OCI-LY3 (cell line): ENCODE measurements around the gene ESRRB.
"Not testable (repeated sequence)": the region's sequence is repeated elsewhere in the genome, so short reads cannot be mapped to it uniquely, and the experiment has no call there.

ENCODE experiments used
- H2AFZ ChIP-seq: fragments of 200-600, 300-600 bp; shearing (Covaris generic); 2 replicates; pipeline ENCODE4 v1.6.0; 2014; ENCODE audit warnings: antibody characterized with exemption, low read depth, low read length
- H3K27ac ChIP-seq: fragments of 200-600, 300-600 bp; sonication (generic); 2 replicates; pipeline ENCODE4 v1.5.1; 2014; ENCODE audit warnings: mild to moderate bottlenecking, low read length, moderate library complexity, mixed read lengths
- H3K27me3 ChIP-seq: fragments of 200-600, 300-600 bp; sonication (generic); 2 replicates; pipeline ENCODE4 v1.6.1; 2014; ENCODE audit warnings: low read depth, low read length, mixed read lengths
- H3K36me3 ChIP-seq: fragments of 200-600, 300-600 bp; sonication (generic); replicated peaks from 2 replicates; pipeline ENCODE3; 2014; ENCODE audit warnings: low read depth, low read length, mixed read lengths
- H3K4me1 ChIP-seq: fragments of 300-600, 200-600 bp; sonication (generic); 2 replicates; pipeline ENCODE4 v1.6.1; 2014; ENCODE audit warnings: low read length, mixed read lengths
- H3K4me2 ChIP-seq: fragments of 200-600, 300-600 bp; sonication (generic); 2 replicates; pipeline ENCODE4 v1.6.1; 2014; ENCODE audit warnings: low read length, mixed read lengths
- H3K4me3 ChIP-seq: fragments of 300-600, 200-600 bp; sonication (generic); 2 replicates; pipeline ENCODE4 v1.5.1; 2014; ENCODE audit warnings: antibody characterized with exemption, mild to moderate bottlenecking, low read length, moderate library complexity
- H3K79me2 ChIP-seq: fragments of 300-600, 200-600 bp; shearing (Covaris generic); 2 replicates; pipeline ENCODE4 v1.6.1; 2014; ENCODE audit warnings: mild to moderate bottlenecking, low read length, mixed read lengths
- H3K9ac ChIP-seq: fragments of 300-600, 200-600 bp; shearing (Covaris generic); 2 replicates; pipeline ENCODE4 v1.6.0; 2014; ENCODE audit warnings: mild to moderate bottlenecking, low read length, moderate library complexity
- H3K9me3 ChIP-seq: fragments of 200-600, 300-600 bp; shearing (Covaris generic); 2 replicates; pipeline ENCODE4 v1.6.1; 2014; ENCODE audit warnings: low read length, mixed read lengths; ENCODE audit not compliant: insufficient read depth
- H4K20me1 ChIP-seq: fragments of 200-600, 300-600 bp; sonication (generic); 2 replicates; pipeline ENCODE4 v1.6.1; 2016; ENCODE audit warnings: low read length, mixed read lengths; ENCODE audit not compliant: insufficient read depth
- CTCF ChIP-seq: fragments of 200-600, 300-600 bp; sonication (generic); IDR thresholded peaks from 2 replicates; pipeline ENCODE4 v1.5.1; 2014; ENCODE audit warnings: antibody characterized with exemption, low read length, low read depth
- EZH2phosphoT487 ChIP-seq: fragments of 200-600 bp; shearing (Covaris generic); IDR thresholded peaks from 2 replicates; pipeline ENCODE4 v1.6.1; 2018; ENCODE audit warnings: antibody characterized with exemption, mixed run types, low read depth

The ESRRB gene

GRCh38 chr14:76525106-76525821 lies 149.3 kb downstream of the ESRRB start:
- H3K4me3 ChIP-seq, result no peak overlapping the region
- no peaks in the 10 kb centered on the region for H3K79me2 ChIP-seq
- TF ChIP-seq CTCF, result no peak
- no peak overlapping the region for H2AFZ ChIP-seq
- no peaks in the 10 kb centered on the region for H3K36me3 ChIP-seq
- no peaks in the 10 kb centered on the region for H3K4me1 ChIP-seq
- H3K27ac ChIP-seq, result no peak overlapping the region
- H4K20me1 ChIP-seq, result no peaks in the 10 kb centered on the region
- 0 out of 2 replicates have a peak, but pooled peaks cover 3% of the 10 kb centered on the region for H3K9me3 ChIP-seq
- H3K9ac ChIP-seq, result no peak overlapping the region
- H3K4me2 ChIP-seq, result no peak overlapping the region
- H3K27me3 ChIP-seq, result peaks cover 13% of the 10 kb centered on the region; the same call in 1 of the 2 replicates

GRCh38 chr14:76531085-76531484 lies 155.1 kb downstream of the ESRRB start:
- Histone ChIP-seq H3K9me3 (no peaks in the 10 kb centered on the region), H2AFZ (no peak overlapping the region), H3K27ac (no peak overlapping the region), H3K4me2 (no peak overlapping the region), H4K20me1 (no peaks in the 10 kb centered on the region), H3K9ac (no peak overlapping the region), H3K27me3 (no peaks in the 10 kb centered on the region), H3K4me3 (no peak overlapping the region), H3K4me1 (no peaks in the 10 kb centered on the region), H3K79me2 (no peaks in the 10 kb centered on the region), H3K36me3 (no peaks in the 10 kb centered on the region)
- TF ChIP-seq CTCF (no peak), EZH2phosphoT487 (no peak)

GRCh38 chr14:76531821-76532318 lies 155.9 kb downstream of the ESRRB start:
- Histone ChIP-seq H3K36me3 (no peaks in the 10 kb centered on the region), H3K4me3 (no peak overlapping the region), H4K20me1 (no peaks in the 10 kb centered on the region), H3K27me3 (no peaks in the 10 kb centered on the region), H2AFZ (no peak overlapping the region), H3K4me1 (no peaks in the 10 kb centered on the region), H3K9ac (no peak overlapping the region), H3K4me2 (no peak overlapping the region), H3K27ac (no peak overlapping the region), H3K9me3 (no peaks in the 10 kb centered on the region), H3K79me2 (no peaks in the 10 kb centered on the region)
- TF ChIP-seq CTCF, result no peak
- no peak for TF ChIP-seq EZH2phosphoT487

GRCh38 chr14:76536636-76537035 lies 160.7 kb downstream of the ESRRB start:
- peaks cover 11% of the 10 kb centered on the region; the same call in 1 of the 2 replicates for H3K27me3 ChIP-seq
- H3K36me3 ChIP-seq, H4K20me1 ChIP-seq, H3K79me2 ChIP-seq, H3K9me3 ChIP-seq, H2AFZ ChIP-seq, H3K27ac ChIP-seq, H3K9ac ChIP-seq, H3K4me3 ChIP-seq, H3K4me1 ChIP-seq, H3K4me2 ChIP-seq: not testable (repeated sequence)
